GM12865 (cell line): ENCODE data around the gene RIPOR3.

Source experiments
- DNase-seq: peaks from one replicate; pipeline ENCODE4 v3.0.0; 2010; ENCODE audit warnings: low read depth
- H3K4me3 ChIP-seq: 2 replicates; pipeline ENCODE4 v1.5.1; 2011; ENCODE audit warnings: mild to moderate bottlenecking, low read depth, low read length, control low read depth
- TF ChIP-seq, protein P1 (sequence below): IDR thresholded peaks from 2 replicates; pipeline ENCODE4 v1.5.1; 2011; ENCODE audit warnings: low read length, control low read depth, low read depth, inconsistent platforms; ENCODE audit not compliant: insufficient read depth; ENCODE audit errors: missing control alignments

The RIPOR3 gene

DNA sequence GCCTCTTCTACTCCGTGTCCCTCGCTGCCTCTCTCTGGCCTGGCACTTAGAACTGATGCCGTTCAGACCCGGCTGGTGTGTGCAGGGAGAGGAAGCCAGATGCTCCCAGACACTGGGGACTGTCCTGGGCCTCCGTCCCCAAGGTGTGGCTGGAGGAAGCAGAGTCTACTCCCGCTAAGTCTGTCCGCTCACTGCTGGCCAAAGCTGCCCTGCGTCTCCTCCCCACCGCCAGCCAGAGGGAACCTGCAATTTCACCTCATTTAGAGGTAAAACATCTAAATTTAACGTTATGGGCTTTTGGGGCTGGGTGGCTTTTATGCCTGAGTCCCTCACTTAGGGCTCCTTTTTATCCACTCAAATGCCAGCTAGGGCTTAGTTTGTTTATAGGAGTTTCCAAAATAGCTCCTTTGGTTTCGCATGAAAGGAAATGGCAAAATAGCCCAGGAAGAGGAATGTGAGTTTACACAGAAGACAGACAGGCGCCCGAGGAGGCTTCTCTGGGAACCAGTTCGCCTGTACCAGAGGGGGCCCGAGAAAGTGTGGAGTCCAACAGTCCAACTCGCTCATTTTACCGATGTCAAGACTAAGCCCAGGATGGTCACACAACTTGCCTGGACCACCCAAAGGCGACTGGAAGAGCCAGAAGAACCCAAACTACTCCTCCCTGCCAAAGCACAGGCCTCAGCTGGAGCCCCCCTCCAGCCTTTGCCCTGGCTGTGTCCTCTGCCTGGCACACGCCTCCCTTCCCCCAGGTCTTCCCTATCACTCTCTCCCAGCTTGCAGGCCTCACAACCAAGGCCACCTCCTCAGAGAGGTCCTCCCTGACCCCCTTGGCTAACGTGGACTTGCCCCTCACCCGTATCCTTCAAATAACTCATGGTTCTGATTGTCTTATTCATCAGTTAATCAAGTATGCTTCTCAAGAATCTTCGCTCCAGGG lies 54.5 kb downstream of the RIPOR3 start:
- TF ChIP-seq, protein P1, sequence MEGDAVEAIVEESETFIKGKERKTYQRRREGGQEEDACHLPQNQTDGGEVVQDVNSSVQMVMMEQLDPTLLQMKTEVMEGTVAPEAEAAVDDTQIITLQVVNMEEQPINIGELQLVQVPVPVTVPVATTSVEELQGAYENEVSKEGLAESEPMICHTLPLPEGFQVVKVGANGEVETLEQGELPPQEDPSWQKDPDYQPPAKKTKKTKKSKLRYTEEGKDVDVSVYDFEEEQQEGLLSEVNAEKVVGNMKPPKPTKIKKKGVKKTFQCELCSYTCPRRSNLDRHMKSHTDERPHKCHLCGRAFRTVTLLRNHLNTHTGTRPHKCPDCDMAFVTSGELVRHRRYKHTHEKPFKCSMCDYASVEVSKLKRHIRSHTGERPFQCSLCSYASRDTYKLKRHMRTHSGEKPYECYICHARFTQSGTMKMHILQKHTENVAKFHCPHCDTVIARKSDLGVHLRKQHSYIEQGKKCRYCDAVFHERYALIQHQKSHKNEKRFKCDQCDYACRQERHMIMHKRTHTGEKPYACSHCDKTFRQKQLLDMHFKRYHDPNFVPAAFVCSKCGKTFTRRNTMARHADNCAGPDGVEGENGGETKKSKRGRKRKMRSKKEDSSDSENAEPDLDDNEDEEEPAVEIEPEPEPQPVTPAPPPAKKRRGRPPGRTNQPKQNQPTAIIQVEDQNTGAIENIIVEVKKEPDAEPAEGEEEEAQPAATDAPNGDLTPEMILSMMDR, result no peak
- no peak for DNase-seq
- H3K4me3 ChIP-seq, result no peak overlapping the region

DNA sequence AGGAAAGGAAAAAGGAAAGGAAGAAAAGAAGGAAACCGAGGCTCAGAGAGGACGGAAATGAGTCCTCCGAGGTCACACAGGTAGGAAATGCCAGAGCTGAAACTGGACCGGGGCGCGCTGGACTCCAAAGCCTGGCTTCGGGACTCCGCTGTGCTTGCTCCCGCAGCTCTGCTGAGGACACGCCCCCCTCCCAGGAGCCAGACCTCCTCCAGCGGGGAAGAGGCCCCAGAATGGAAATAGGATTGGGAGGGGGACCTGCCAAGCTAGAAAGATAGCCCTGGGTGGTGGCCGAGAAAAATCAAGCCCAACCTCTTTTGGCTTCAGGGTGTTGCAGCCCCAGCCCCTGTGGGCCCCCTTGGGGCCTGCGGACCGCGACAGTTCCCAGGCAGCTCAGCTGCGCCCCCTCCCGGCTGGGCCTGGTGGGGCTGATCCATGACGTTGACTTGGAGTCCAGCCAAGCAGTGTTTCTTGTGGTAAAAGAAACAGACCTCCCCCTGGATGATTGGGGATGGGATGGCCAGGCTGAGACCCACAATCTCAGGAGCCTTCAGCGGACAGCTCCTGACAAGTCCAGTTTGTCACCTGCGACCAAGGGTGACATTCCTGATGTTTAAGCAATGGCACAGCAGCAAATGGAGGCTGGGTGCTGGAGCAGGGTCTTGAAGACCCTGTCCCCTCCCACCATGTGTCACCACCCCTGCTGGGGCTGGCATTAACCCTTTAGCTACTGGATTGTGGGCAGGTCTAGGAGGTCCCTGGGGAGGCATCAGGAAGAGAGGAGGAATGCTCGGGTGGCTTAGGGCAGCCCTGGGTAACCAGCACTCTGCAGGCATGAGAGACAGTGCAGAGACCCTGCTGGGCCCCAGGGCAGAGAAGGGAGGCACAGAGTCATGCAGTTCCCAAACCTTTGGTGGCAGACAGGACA lies 55.4 kb downstream of the RIPOR3 start:
- TF ChIP-seq, protein P1, result peak; percentile 90
- H3K4me3 ChIP-seq, result no peak overlapping the region
- peak; percentile 47 for DNase-seq

DNA sequence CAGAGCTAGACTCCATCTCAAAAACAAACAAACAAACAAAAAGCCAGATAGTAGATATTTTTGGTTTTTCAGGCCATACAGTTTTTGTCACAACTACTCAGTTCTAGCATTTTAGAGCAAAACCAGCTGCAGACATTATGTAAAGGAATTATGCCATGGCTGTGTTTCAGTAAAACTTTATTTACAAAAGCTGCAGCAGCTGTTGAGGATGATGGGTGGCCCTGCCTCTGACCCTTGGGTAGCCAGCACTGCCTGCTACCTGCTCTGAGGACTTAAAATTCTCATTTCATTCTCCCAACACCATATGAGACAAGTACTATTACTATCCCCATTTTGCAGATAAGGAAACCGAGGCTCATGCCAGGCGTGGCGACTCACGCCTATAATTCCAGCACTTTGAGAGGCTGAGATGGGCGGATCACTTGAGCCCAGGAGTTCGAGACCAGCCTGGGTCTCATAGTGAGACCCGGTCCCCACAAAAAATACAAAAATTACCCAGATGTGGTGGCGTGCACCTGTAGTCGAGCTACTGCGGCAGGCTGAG lies 56.3 kb downstream of the RIPOR3 start:
- H3K4me3 ChIP-seq, result no peak overlapping the region
- TF ChIP-seq, protein P1, result no peak
- no peak for DNase-seq

DNA sequence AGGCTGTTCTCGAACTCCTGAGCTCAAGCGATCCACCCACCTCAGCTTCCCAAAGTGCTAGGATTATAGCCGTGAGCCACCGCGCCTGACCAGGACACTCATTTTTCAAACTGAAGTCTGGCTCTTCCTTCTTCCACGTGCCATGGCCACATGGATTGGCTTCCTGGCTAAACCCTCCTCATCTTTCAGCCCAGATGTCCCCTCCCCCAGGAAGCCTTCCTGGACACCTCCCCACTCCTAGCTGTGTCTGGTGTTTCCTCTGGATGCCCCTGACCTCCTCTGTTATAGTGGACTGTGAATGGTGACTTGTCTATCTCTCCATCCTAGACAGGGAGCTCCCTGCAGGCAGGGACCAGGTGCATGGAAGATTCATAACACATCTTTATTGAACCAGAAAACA lies 57.2 kb downstream of the RIPOR3 start:
- DNase-seq, result no peak

DNA sequence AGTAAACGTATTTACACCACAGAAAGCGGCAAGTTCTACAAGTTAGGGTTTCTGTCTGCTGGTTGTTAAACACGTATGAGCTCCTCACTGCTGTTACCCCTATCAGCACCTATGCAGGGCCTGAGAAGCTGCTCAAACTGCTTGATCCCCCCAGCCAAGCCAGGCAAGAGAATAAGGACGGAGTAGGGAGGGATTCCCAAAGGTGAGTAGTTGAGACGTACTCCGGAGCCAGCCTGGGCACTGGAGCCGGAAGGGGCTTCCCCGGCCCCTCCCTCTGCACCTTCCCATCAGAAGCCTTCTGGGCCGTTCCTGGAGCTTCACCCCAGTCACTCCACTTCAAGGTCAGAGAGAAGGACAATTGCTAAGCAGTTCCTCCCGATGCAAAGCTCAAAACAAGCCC lies 58.0 kb downstream of the RIPOR3 start:
- TF ChIP-seq, protein P1, result no peak

More for the DNA sequence above, 57.2 kb downstream of the RIPOR3 start:
- no peak overlapping the region for H3K4me3 ChIP-seq
- TF ChIP-seq, protein P1, result no peak

DNA sequence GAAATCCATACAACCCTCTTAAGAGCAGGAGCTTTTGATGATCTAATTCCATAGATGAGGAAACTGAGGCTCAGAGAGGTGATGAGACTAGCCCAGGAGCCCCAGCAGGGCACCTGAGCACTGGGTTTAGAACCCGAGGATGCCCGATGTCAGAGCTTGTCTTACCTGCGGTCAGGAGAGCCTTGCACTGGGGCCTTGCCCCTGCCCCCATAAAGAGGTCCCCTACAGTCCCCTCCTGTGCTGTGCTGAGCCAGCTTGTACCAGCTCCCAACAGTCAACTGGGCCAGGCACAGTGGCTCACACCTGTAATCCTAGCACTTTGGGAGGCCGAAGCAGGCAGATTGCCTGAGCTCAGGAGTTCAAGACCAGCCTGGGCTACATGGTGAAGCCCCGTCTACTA lies 58.6 kb downstream of the RIPOR3 start:
- TF ChIP-seq, protein P1, result no peak
- DNase-seq, result no peak
- H3K4me3 ChIP-seq, result no peak overlapping the region

More for the DNA sequence above, 58.0 kb downstream of the RIPOR3 start:
- DNase-seq, result no peak
- H3K4me3 ChIP-seq, result no peak overlapping the region
